ENCODE data around the gene ANKRD33B.

The ANKRD33B gene

GRCh38 chr5:10559151-10559550, 4.7 kb upstream of the ANKRD33B start:
- no peak overlapping the region for H3K4me3 ChIP-seq (ENCODE audit: control insufficient read depth, low read depth, low read length)
- DNase-seq (ENCODE audit: low read depth) = no peak
- no peak for TF ChIP-seq CTCF (conservative IDR thresholded peaks at IDR 0.05; ENCODE audit: control insufficient read depth, insufficient read depth, low read depth, low read length)

GRCh38 chr5:10559871-10560270, 4.0 kb upstream of the ANKRD33B start:
- no peak overlapping the region for H3K4me3 ChIP-seq (ENCODE audit: control insufficient read depth, low read depth, low read length)
- DNase-seq (ENCODE audit: low read depth) = no peak
- no peak for TF ChIP-seq CTCF (conservative IDR thresholded peaks at IDR 0.05; ENCODE audit: control insufficient read depth, insufficient read depth, low read depth, low read length)

GRCh38 chr5:10562201-10563109, 1.4 kb upstream of the ANKRD33B start:
- no peak overlapping the region for H3K4me3 ChIP-seq (ENCODE audit: control insufficient read depth, low read depth, low read length)
- no peak for TF ChIP-seq CTCF (conservative IDR thresholded peaks at IDR 0.05; ENCODE audit: control insufficient read depth, insufficient read depth, low read depth, low read length)
- no peak for DNase-seq (ENCODE audit: low read depth)

GRCh38 chr5:10563110-10563944, 543 bp upstream of the ANKRD33B start:
- DNase-seq (ENCODE audit: low read depth) = no peak
- TF ChIP-seq CTCF (conservative IDR thresholded peaks at IDR 0.05; ENCODE audit: control insufficient read depth, insufficient read depth, low read depth, low read length) = no peak

GRCh38 chr5:10564838-10565784, 1.2 kb downstream of the ANKRD33B start:
- no peak for DNase-seq (ENCODE audit: low read depth)
- no peak for TF ChIP-seq CTCF (conservative IDR thresholded peaks at IDR 0.05; ENCODE audit: control insufficient read depth, insufficient read depth, low read depth, low read length)
- peak overlapping the region; percentile 78 for H3K4me3 ChIP-seq (ENCODE audit: control insufficient read depth, low read depth, low read length)

More at GRCh38 chr5:10563110-10563944, 543 bp upstream of the ANKRD33B start:
- H3K4me3 ChIP-seq (ENCODE audit: control insufficient read depth, low read depth, low read length) = peak overlapping the region; percentile 78

Measured in fibroblast of mammary gland (primary cell).